GM19463 (cell line): ENCODE data around the gene REM2.

Experiments
- ATAC-seq: cut with Tn5 transposase; IDR thresholded peaks from one replicate; pipeline ENCODE4 v1.9.1; 2021; ENCODE audit warnings: mild to moderate bottlenecking, moderate library complexity; ENCODE audit not compliant: unreplicated experiment

REM2 gene, protein sequence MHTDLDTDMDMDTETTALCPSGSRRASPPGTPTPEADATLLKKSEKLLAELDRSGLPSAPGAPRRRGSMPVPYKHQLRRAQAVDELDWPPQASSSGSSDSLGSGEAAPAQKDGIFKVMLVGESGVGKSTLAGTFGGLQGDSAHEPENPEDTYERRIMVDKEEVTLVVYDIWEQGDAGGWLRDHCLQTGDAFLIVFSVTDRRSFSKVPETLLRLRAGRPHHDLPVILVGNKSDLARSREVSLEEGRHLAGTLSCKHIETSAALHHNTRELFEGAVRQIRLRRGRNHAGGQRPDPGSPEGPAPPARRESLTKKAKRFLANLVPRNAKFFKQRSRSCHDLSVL

DNA sequence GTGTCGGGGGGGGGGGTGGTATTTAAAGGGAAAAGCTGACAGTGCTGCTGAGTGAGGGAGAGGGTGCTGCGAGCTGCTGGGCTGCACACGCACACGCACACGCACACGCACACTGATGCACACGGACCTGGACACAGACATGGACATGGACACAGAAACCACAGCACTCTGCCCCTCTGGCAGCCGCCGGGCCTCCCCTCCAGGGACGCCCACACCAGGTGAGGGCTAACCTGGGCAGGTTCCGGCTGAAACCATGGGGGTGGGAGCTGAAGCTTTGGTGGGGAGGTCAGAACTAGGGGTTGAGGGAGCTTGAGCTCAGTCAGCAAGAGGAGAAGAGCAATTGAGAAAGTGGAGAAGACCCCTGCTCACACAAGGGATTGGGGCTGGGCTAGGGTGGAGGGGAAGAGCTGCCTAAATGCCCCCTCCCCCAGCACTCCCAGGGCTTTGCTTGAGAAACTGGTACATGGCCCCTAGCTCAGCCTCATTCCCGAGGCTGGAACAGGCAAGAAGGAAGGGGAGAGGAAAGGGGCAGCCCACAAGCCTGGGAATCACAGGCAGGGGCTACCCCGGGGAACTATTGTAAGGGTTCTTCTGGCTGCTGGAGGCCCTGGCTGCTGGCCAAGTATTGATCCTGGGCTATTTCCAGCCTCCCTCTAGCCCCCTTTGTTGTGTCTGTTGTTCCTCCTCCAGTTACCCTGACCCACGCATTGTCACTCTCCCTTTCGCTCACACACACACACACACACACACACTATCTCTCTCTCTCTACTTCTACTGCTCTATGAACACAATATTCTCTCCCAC is at the start of gene REM2:
Gene REM2 (plus strand): TSS at position 50 of the 804 bp plus-strand sequence. CDS start 66 bp downstream, at position 116.
- no peak for ATAC-seq

DNA sequence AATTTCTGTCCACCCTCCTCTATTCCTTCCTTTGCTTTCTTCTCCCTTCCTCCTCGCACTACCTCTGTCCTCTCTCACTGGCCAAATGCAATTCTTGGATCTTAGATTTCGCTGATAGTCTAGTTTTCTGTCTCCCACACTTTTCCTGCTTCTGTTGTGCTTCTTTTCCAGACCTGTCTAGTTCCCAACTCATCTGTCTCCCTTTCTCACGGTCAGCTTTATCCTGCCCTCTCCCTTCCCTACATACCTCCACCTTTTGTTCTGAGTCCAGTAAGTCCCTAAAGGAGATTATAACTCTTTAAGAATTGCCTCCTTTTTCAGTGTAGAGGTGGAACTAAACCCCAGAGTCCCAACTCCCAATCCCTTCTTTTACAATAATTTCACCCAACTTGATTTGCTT is 47.5 kb upstream of the REM2 start:
- ATAC-seq, result no peak

DNA sequence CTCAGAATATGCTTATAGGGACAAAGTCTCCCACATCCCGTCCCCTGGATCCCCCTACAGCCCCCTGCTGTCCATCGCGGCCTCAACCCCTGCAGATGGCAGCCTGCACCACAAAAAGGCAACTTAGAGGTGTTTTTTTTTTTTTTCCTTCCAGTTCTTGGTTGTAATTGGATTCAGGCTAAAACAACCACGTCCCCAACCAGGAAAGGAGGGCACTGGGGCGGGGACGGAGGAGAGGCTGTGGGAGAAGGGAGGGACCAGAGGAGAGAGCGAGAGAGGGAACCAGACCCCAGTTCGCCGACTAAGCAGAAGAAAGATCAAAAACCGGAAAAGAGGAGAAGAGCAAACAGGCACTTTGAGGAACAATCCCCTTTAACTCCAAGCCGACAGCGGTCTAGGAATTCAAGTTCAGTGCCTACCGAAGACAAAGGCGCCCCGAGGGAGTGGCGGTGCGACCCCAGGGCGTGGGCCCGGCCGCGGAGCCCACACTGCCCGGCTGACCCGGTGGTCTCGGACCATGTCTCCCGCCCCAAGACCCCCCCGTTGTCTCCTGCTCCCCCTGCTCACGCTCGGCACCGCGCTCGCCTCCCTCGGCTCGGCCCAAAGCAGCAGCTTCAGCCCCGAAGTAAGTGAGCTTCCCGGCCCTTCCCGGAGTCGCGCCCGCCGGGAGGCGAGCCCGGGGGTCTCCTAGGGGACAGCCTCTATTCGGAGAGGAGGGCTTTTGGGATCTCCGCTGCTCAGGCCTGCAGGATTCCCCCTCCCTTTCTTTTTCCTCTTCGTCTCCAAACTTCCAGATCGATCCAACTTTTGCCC is 46.5 kb upstream of the REM2 start, which contains the start of gene MMP14:
Gene MMP14 (plus strand): TSS at position 285 of the 813 bp plus-strand sequence. CDS start 233 bp downstream, at position 518.
- ATAC-seq, result no peak

DNA sequence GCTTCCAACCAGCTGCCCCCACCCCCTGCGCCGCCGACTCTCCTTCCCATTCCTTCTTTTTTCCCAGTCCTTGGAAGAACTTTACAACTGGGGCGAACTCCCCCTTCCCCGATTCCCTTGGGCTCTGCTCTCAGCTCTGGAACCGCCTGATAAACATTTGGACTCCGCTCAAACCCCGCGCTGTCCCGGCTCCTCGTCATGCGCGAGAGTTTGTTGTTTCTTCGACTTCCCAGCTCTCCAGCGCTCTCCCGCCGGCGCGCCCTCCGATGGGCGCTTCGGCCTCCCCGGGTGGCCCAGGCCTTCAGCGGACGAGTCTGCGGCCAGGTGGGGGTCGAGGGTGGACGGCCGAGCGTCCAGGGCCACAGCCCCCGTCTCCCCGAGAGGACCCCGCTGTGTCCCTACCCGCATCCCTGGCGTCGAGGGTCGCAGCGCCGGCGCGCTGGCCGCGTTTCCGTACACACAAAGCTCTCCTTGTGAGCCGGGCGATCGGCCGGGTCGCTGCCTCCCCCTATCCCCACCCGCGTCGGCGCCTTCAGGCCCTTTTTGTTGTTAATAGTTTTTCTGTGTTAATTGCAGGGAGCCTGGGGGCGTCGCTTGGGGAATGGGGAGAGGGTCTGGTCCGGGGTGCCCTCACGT is 45.8 kb upstream of the REM2 start:
- no peak for ATAC-seq

DNA sequence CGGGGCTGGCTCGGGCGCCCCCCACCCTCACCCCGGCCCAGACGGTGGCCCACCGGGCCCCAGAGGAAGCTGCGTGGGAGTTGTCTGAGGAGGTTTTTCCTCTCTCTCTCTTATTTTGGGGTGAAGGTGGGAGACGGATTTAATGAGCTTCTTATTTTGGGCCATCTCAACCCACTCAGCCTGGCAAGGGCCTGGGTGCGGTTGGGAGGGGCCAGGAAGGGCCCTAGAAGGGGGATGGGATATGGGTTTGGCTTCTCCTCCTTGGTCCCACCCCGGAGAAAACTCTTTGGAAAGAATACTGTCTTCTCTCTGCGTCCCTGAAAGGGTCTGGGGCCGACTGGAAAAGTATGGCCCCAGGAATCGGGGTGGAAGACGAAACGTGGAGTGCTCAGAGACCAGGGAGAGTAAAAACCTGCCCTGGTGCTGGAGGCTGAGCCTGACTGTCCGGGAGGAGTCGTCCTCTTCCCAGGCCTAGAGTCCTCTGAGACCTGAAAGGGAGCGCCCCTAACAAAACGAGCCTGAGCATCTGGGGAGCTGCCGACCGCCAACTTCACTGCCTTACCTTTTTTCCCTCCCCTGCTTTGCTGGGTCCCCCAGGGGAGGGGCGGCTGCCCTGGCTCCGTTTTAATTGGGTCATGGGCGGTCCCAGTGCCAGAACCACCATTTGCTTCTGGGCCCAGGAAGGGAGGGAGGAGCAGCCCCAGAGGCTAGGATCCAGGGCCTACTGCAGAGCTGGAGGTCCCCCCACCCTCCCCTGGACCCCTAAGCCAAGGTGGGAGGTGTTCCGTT is 45.1 kb upstream of the REM2 start:
- no peak for ATAC-seq

DNA sequence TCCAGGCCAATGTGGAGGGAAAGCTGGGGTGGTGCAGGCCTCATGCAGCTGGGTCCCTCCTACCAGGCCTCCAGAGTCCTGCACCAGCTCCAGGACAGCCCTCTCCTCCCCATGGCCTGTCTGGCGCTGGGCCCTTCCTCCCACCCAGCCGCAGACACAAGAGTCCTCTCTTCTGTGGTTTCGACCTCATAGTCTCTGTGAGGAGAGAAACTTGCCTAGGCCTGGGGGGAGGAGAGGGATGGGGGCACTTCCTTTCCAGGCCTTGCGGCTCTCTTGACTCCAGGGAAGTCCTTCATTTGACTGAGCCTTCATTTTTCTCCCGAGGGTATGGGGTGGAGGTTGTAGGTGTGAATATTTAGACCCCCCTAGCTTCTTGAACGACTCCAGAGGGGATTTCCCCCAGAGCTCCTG is 44.4 kb upstream of the REM2 start:
- ATAC-seq, result no peak

DNA sequence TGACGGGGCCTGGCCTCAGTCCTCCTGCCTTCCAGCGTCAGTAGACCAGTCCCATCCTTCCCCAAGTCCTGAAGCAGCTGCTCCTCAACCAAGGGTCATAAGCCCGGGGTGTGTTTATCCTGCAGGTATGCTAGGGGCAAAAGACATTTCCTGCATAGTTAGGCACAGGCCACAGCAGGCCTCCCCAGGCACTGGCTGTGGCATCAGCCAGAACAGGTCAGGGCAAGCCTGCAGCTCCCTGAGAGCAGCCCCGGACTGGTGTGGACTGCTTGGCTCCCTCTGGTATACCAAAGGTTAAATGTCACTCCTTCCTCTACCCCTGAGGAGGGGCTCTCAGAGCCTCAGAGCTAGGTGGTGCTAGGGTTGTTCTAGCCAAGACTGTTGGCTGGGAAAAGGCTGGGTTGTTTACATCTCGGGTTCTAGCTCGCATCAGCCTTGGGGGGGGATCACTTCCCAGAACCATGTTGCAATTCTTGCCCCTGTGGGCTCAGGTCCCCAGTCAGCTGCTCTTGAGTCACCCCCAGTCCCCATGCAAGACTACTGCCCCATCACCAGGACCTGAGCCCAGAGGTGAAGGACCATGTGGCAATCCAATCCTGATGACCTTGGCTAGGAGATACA is 43.8 kb upstream of the REM2 start:
- no peak for ATAC-seq

DNA sequence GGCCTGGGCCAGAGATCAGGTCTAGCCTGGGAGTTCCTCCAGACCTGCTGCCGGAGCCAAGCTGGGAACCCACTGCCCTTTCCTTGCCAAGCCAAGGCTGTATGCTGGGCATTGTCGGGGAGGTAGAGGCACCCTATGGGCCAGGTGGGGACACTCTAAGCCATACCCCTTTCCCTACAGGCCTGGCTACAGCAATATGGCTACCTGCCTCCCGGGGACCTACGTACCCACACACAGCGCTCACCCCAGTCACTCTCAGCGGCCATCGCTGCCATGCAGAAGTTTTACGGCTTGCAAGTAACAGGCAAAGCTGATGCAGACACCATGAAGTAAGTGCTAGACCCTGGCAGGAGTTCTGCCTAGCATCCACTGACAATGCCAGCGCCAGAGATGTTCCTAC is 41.7 kb upstream of the REM2 start:
- ATAC-seq, result no peak

DNA sequence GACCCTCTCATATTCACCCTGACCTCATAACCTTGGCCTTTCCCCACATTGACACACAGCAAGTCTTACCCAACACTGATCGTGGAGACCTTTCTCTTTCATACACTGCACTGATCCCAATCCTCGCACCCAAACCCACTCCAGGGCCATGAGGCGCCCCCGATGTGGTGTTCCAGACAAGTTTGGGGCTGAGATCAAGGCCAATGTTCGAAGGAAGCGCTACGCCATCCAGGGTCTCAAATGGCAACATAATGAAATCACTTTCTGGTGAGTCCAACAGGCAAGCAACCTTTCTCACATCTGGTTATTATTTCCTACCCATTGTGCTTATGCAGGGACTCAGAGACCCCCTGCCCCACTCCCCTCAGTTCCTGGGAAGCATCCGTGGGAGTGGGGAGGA is 41.3 kb upstream of the REM2 start:
- no peak for ATAC-seq

DNA sequence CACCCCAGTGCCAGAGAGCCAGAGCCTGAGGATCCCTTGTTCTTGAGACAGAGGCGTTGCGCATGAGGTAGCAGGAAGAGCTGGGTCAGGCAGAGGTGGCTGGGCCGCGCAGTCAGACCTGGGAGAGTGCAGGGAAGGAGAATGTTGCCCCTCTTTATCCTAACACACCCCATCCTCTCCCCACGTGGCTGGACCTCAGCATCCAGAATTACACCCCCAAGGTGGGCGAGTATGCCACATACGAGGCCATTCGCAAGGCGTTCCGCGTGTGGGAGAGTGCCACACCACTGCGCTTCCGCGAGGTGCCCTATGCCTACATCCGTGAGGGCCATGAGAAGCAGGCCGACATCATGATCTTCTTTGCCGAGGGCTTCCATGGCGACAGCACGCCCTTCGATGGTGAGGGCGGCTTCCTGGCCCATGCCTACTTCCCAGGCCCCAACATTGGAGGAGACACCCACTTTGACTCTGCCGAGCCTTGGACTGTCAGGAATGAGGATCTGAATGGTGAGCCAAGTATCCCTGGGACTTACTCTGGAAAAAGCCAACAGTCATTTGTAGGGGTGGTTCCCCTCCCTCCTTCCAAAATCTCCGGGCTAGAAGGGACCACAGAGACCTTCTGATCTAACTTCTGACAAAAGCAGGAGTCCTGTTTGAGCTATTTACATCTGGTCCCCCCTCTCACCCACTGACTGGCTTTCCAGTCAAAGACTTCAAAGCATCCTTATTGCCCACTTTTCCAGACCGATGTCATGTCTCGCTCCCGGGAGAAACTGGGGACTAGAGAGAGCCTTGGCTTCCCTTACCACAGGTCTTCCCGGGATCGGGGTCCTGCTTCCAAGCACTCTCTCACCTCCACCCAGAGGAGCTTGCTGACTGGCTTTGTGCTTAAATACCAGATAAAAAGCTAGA is 40.6 kb upstream of the REM2 start:
- no peak for ATAC-seq

DNA sequence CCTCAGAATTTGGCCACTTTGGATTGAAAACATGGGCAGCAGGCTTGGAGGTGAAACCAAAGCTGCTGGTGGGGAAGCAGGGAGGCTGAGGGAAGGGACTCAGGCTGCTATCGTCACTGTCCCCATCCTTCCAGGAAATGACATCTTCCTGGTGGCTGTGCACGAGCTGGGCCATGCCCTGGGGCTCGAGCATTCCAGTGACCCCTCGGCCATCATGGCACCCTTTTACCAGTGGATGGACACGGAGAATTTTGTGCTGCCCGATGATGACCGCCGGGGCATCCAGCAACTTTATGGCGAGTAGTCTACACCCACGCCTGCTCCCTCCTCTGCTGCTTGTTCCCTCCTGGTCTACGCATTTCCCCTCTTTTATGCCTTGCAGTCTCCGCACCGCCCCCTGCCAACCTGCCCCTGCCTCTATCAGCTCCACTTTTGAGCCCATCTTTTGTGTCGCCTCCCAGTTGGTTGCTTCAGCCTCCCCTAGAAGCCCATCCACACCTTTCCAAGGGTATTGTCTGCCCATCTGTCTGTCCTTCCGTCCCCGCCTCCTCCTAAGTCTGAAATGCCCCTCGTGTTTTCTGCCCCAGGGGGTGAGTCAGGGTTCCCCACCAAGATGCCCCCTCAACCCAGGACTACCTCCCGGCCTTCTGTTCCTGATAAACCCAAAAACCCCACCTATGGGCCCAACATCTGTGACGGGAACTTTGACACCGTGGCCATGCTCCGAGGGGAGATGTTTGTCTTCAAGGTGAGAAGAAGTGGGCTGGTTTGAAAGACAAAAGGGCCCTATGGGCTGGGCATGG is 39.7 kb upstream of the REM2 start:
- ATAC-seq, result no peak

DNA sequence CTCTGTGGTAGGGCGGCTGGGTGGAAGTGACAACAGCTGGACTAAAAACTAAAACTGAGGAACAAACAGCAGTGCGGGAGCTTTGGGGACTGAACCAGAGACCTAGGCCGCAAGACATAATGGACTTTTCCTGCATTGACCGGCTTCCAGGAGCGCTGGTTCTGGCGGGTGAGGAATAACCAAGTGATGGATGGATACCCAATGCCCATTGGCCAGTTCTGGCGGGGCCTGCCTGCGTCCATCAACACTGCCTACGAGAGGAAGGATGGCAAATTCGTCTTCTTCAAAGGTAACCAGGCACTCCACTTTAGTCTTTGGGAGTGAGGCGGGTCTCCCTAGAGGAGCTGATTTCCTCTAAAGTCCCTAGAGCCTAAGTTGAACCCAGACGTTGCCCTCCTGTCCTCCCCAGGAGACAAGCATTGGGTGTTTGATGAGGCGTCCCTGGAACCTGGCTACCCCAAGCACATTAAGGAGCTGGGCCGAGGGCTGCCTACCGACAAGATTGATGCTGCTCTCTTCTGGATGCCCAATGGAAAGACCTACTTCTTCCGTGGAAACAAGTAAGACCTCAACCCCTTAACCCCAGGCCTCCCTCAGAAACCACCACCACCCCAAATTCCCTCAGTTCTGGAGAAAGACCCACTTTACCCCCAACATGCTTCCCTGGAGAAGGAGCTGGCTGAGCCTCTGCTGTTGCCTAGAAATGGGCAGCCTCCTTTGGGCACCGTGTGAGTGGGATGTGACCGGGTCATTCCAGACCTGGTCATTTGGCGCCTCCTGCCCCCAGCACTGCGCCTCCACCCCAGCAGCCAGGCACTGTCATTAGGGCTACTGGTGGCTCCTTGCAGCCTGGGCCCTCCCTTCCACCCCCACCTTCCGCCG is 38.6 kb upstream of the REM2 start:
- ATAC-seq, result no peak

DNA sequence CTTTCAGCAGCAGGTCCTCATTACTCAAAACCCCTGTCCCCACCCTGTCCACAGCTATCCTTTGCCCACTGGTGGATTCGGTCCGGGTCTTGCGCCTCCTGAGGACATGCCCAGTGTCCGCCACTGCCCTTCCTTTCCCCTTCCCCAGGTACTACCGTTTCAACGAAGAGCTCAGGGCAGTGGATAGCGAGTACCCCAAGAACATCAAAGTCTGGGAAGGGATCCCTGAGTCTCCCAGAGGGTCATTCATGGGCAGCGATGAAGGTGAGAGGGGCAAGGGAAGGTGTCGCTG is 38.0 kb upstream of the REM2 start:
- ATAC-seq, result no peak

DNA sequence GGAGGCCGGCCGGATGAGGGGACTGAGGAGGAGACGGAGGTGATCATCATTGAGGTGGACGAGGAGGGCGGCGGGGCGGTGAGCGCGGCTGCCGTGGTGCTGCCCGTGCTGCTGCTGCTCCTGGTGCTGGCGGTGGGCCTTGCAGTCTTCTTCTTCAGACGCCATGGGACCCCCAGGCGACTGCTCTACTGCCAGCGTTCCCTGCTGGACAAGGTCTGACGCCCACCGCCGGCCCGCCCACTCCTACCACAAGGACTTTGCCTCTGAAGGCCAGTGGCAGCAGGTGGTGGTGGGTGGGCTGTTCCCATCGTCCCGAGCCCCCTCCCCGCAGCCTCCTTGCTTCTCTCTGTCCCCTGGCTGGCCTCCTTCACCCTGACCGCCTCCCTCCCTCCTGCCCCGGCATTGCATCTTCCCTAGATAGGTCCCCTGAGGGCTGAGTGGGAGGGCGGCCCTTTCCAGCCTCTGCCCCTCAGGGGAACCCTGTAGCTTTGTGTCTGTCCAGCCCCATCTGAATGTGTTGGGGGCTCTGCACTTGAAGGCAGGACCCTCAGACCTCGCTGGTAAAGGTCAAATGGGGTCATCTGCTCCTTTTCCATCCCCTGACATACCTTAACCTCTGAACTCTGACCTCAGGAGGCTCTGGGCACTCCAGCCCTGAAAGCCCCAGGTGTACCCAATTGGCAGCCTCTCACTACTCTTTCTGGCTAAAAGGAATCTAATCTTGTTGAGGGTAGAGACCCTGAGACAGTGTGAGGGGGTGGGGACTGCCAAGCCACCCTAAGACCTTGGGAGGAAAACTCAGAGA is 37.0 kb upstream of the REM2 start:
- no peak for ATAC-seq

DNA sequence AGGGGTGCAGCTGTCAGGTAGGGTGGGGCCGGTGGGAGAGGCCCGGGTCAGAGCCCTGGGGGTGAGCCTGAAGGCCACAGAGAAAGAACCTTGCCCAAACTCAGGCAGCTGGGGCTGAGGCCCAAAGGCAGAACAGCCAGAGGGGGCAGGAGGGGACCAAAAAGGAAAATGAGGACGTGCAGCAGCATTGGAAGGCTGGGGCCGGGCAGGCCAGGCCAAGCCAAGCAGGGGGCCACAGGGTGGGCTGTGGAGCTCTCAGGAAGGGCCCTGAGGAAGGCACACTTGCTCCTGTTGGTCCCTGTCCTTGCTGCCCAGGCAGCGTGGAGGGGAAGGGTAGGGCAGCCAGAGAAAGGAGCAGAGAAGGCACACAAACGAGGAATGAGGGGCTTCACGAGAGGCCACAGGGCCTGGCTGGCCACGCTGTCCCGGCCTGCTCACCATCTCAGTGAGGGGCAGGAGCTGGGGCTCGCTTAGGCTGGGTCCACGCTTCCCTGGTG is 36.2 kb upstream of the REM2 start:
- no peak for ATAC-seq
